ENCODE data around the gene MED16. TPM values are rescaled to one million over a fixed set of nuclear protein-coding genes. Genes with fewer than 3 reads are reported as not detected.

MED16 gene
- total RNA-seq, 2 experiments from 2014 or later = 19.1 to 54.3 TPM

DNA sequence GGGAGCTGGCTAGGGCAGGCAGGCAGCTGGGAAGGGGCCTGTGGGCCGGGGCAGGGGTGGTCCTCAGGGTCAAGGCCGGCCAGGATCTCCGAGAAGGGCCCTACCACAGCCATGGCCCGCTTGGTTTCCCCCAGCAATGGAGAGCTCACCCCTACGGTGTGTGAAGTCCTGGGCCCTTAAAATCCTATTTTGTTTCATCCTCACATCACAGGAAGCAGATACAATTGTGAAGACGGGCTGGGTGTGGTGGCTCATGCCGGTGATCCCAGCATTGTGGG, 9.0 kb upstream of the MED16 start:
- Histone ChIP-seq H3K36me3 (ENCODE audit: insufficient read depth, low read length) (peaks cover 17% of the 10 kb centered on the region; the same call in 1 of the 2 replicates), H4K20me1 (ENCODE audit: insufficient read depth, low read length) (no peaks in the 10 kb centered on the region), H3K79me2 (ENCODE audit: insufficient read depth, low read depth, low read length) (no peaks in the 10 kb centered on the region; the same call in 1 of the 2 replicates), H3K9me3 (ENCODE audit: low read length) (no peaks in the 10 kb centered on the region), H2AFZ (ENCODE audit: low read length) (no peak overlapping the region), H3K9me2 (ENCODE audit: insufficient read depth, low read length) (no peaks in the 10 kb centered on the region), H3K27ac (ENCODE audit: low read depth, low read length, poor library complexity, severe bottlenecking) (no peak overlapping the region), H3K4me1 (ENCODE audit: insufficient read depth, low read length, poor library complexity, severe bottlenecking) (peaks cover 39% of the 10 kb centered on the region), H3K4me2 (ENCODE audit: low read length) (no peak overlapping the region), H3K4me3 (ENCODE audit: low read depth, low read length, poor library complexity, severe bottlenecking) (no peak overlapping the region)
- ChIA-PET CTCF (ENCODE audit: unreplicated experiment) (no interaction called here), POLR2A (interaction anchor here (0.6 kb wide), 1 partner anchor 43 kb away, joined by 3 read pairs; no protein-coding TSS in a partner anchor)
- DNase-seq (ENCODE audit: low spot score) = no peak
- no peak for TF ChIP-seq EZH2phosphoT487 (IDR thresholded peaks at IDR 0.05; ENCODE audit: borderline replicate concordance, low read depth, low read length)
- TF ChIP-seq, protein P1, sequence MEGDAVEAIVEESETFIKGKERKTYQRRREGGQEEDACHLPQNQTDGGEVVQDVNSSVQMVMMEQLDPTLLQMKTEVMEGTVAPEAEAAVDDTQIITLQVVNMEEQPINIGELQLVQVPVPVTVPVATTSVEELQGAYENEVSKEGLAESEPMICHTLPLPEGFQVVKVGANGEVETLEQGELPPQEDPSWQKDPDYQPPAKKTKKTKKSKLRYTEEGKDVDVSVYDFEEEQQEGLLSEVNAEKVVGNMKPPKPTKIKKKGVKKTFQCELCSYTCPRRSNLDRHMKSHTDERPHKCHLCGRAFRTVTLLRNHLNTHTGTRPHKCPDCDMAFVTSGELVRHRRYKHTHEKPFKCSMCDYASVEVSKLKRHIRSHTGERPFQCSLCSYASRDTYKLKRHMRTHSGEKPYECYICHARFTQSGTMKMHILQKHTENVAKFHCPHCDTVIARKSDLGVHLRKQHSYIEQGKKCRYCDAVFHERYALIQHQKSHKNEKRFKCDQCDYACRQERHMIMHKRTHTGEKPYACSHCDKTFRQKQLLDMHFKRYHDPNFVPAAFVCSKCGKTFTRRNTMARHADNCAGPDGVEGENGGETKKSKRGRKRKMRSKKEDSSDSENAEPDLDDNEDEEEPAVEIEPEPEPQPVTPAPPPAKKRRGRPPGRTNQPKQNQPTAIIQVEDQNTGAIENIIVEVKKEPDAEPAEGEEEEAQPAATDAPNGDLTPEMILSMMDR (conservative IDR thresholded peaks at IDR 0.05; ENCODE audit: low read length) = no peak
- intact Hi-C loops (cut with micrococcal nuclease; ENCODE audit: unreplicated experiment) = no loop called here
- no TSS peak for BruUV-seq (replicated peaks)

GRCh38 chr19:901216-902092, 8.5 kb upstream of the MED16 start:
- no TSS peak for BruUV-seq (replicated peaks)
- no peak overlapping the region for H3K4me3 ChIP-seq (ENCODE audit: low read depth, low read length, poor library complexity, severe bottlenecking)
- no peak overlapping the region for H2AFZ ChIP-seq (ENCODE audit: low read length)
- POLR2A ChIA-PET = interaction anchor here (0.6 kb wide), 1 partner anchor 44 kb away, joined by 3 read pairs; no protein-coding TSS in a partner anchor
- TF ChIP-seq, protein P1 (conservative IDR thresholded peaks at IDR 0.05; ENCODE audit: low read length) = no peak
- H3K4me2 ChIP-seq (ENCODE audit: low read length) = no peak overlapping the region
- H3K27ac ChIP-seq (ENCODE audit: low read depth, low read length, poor library complexity, severe bottlenecking) = no peak overlapping the region
- H3K9me2 ChIP-seq (ENCODE audit: insufficient read depth, low read length) = no peaks in the 10 kb centered on the region
- H4K20me1 ChIP-seq (ENCODE audit: insufficient read depth, low read length) = no peaks in the 10 kb centered on the region
- peaks cover 17% of the 10 kb centered on the region; the same call in 1 of the 2 replicates for H3K36me3 ChIP-seq (ENCODE audit: insufficient read depth, low read length)
- H3K9me3 ChIP-seq (ENCODE audit: low read length) = no peaks in the 10 kb centered on the region
- CTCF ChIA-PET (ENCODE audit: unreplicated experiment) = no interaction called here
- no peaks in the 10 kb centered on the region for H3K79me2 ChIP-seq (ENCODE audit: insufficient read depth, low read depth, low read length)
- no peak for DNase-seq (ENCODE audit: low spot score)
- intact Hi-C loops (cut with micrococcal nuclease; ENCODE audit: unreplicated experiment) = no loop called here
- H3K4me1 ChIP-seq (ENCODE audit: insufficient read depth, low read length, poor library complexity, severe bottlenecking) = peaks cover 34% of the 10 kb centered on the region
